CD4-positive, alpha-beta T cell (primary cell): ENCODE data around the gene IFITM5. TPM values are rescaled to one million over a fixed set of nuclear protein-coding genes. Genes with fewer than 3 reads are reported as not detected.

Experiments used
- ATAC-seq: fragments of 200-7000 bp; cut with Tn5 transposase; one replicate; pipeline ENCODE4 v1.10.0; 2022; ENCODE audit warnings: mild to moderate bottlenecking; ENCODE audit not compliant: poor library complexity
- CTCF ChIA-PET: fragments of 350-600 bp; sonication (Branson Sonifier 250); formaldehyde crosslinking; loops from one replicate; lab custom pipeline; 2021; ENCODE audit warnings: antibody characterized with exemption, inconsistent platforms; lab: Charles Lee
- POLR2A ChIA-PET: fragments of 350-600 bp; sonication (Branson Sonifier 250); formaldehyde crosslinking; loops from one replicate; lab custom pipeline; 2021; ENCODE audit warnings: antibody characterized with exemption, inconsistent platforms; lab: Charles Lee
- DNase-seq, 14 experiments: peaks; one replicate each; pipeline ENCODE4 v3.0.0-alpha.2; 2013 to 2020; ENCODE audit warnings: mixed read lengths in 2 of 14
- H3K27ac ChIP-seq, 2 donors: one replicate each; pipeline versions ENCODE4 v1.5.1 to v1.7.0; 2013; ENCODE audit warnings: low read length in 2 of 2, low read depth in 1 of 2, mild to moderate bottlenecking in 1 of 2
- H3K27me3 ChIP-seq, 2 experiments: 1 replicate in 1 of 2; 2 replicates in 1 of 2; pipeline versions ENCODE4 v1.6.1 to v1.7.0; 2013; ENCODE audit warnings: low read length in 2 of 2, control low read depth in 1 of 2, mild to moderate bottlenecking in 1 of 2, moderate library complexity in 1 of 2; ENCODE audit not compliant: insufficient read depth in 2 of 2, control insufficient read depth in 1 of 2
- H3K36me3 ChIP-seq: one replicate; pipeline ENCODE4 v1.6.1; 2013; ENCODE audit warnings: low read length, control low read depth; ENCODE audit not compliant: insufficient read depth
- H3K4me1 ChIP-seq: one replicate; pipeline ENCODE4 v1.6.1; 2013; ENCODE audit warnings: low read length, control low read depth; ENCODE audit not compliant: insufficient read depth
- H3K4me3 ChIP-seq: one replicate; pipeline ENCODE4 v1.5.1; 2013; ENCODE audit warnings: mild to moderate bottlenecking, low read length, moderate library complexity
- H3K9me3 ChIP-seq, 2 experiments: 1 replicate in 1 of 2; 2 replicates in 1 of 2; pipeline versions ENCODE4 v1.6.1 to v1.7.0; 2013; ENCODE audit warnings: low read length in 2 of 2, mild to moderate bottlenecking in 2 of 2, control low read depth in 1 of 2, moderate library complexity in 1 of 2; ENCODE audit not compliant: control insufficient read depth in 1 of 2, insufficient read depth in 1 of 2
- H3K27ac Mint-ChIP-seq: one replicate; pipeline ENCODE4 v1.8.0; 2020; ENCODE audit warnings: mixed read lengths
- H3K27me3 Mint-ChIP-seq: one replicate; pipeline ENCODE4 v1.8.0; 2021; ENCODE audit warnings: mixed read lengths
- H3K36me3 Mint-ChIP-seq: one replicate; pipeline ENCODE4 v1.8.0; 2021; ENCODE audit warnings: low read depth, mixed read lengths
- H3K4me1 Mint-ChIP-seq: one replicate; pipeline ENCODE4 v1.8.0; 2021; ENCODE audit warnings: low read depth, mixed read lengths
- H3K4me3 Mint-ChIP-seq: one replicate; pipeline ENCODE4 v1.8.0; 2020; ENCODE audit warnings: mild to moderate bottlenecking, mixed read lengths
- H3K9me3 Mint-ChIP-seq: one replicate; pipeline ENCODE4 v1.8.0; 2020; ENCODE audit warnings: mixed read lengths
- intact Hi-C, 2 experiments: fragments of 100-400 bp; cut with DNase I in 1 of 2; cut with micrococcal nuclease in 1 of 2; formaldehyde crosslinking; loops; one replicate each; pipeline versions ENCODE4 v1.15.1 to v1.9.0; 2023 to 2025; cut with DNase I, micrococcal nuclease
- total RNA-seq, 174 experiments: library from RNA in 2 of 174; stranded (reverse) in 2 of 174; gene quantifications; one replicate each; pipeline ENCODE4 v1.2.3 and lab custom pipeline; 2021 to 2026
- TF ChIP-seq, protein P1 (sequence below): fragments of 200-600 bp; IDR thresholded peaks from one replicate; pipeline ENCODE4 v1.8.0; 2022; ENCODE audit warnings: antibody characterized with exemption, mild to moderate bottlenecking

The IFITM5 gene
- total RNA-seq, 2 experiments from 2014 or later: not detected

DNA sequence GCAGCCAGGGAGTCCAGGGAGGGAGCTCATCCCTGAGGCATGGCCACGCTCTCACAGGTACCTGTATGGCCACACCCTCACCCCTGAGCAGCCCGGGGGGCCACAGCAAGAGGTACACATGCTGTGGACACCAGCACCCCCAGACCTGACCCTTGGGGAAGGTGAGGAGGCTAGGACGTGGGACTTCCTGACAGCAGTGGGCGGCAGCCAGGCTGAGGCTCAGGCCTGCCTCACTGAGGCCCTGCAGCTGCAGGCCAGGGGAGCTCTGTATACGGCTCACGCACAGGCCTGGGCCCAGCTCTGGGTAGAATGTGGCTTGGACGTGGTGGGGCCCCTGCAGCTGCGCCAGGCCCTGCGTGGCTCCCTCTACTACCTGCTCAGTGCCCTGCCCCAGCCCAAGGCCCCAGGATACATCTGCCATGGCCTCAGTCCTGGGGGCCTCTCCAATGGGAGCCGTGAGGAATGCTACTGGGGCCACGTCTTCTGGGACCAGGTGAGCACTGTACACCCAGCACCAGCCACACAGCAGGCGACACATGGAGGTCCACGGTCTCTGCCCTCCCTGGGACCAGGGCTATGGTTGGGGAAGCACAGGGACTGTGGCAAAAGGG is 8.6 kb downstream of the IFITM5 start:
- ATAC-seq: no peak

DNA sequence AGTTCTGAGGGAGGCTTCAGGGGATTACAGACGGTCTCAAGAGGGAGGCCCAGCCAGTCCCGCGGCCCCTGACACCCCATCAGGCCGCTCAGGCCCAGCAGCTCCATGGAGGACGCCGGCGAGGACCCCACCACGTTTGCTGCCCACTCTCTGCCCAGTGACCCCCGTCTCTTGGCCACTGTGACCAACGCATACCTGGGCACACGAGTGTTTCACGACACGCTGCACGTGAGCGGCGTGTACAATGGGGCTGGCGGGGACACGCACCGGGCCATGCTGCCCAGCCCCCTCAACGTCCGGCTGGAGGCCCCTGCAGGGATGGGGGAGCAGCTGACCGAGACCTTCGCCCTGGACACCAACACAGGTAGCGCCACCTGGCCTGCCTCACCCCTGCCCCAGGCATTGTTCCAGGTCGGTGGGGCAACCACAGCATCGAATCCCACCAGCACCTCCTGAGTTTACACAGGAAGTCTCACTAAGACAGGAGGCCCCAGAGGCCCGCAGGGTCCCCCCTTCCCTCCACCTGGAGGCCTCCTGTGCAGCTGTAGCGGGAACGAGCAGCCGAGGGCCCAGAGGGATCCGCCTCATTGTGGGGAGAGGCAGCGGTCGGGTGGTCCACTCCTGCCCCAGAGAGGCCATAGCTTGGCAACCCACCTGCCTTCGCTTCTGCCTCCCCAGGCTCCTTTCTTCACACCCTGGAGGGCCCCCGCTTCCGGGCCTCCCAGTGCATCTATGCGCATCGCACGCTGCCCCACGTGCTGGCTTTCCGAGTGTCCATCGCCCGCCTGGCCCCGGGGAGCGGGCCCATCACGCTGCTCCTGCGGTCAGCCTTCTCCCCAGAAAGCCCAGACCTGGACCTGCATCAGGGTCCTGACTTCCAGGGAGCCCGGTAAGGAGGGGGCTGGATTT is 9.4 kb downstream of the IFITM5 start:
- peak overlapping the region; percentile 28 to 59 for H3K27ac ChIP-seq
- peaks cover 13% of the 10 kb centered on the region for H3K36me3 ChIP-seq
- intact Hi-C loops: loop anchor here (2.0 to 5.0 kb wide), 3 partner anchors 15 to 53 kb away; partner anchors contain the start of genes PSMD13 (in 1 of the 2) and SIRT3 (in 1 of the 2)
- TF ChIP-seq, protein P1, sequence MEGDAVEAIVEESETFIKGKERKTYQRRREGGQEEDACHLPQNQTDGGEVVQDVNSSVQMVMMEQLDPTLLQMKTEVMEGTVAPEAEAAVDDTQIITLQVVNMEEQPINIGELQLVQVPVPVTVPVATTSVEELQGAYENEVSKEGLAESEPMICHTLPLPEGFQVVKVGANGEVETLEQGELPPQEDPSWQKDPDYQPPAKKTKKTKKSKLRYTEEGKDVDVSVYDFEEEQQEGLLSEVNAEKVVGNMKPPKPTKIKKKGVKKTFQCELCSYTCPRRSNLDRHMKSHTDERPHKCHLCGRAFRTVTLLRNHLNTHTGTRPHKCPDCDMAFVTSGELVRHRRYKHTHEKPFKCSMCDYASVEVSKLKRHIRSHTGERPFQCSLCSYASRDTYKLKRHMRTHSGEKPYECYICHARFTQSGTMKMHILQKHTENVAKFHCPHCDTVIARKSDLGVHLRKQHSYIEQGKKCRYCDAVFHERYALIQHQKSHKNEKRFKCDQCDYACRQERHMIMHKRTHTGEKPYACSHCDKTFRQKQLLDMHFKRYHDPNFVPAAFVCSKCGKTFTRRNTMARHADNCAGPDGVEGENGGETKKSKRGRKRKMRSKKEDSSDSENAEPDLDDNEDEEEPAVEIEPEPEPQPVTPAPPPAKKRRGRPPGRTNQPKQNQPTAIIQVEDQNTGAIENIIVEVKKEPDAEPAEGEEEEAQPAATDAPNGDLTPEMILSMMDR: no peak
- peaks cover 32% of the 10 kb centered on the region for H3K36me3 Mint-ChIP-seq
- peaks cover 0 to 5% of the 10 kb centered on the region in 2 experiments for H3K27me3 ChIP-seq
- peaks cover 30% of the 10 kb centered on the region for H3K4me1 Mint-ChIP-seq
- peak overlapping the region; percentile 89 for H3K4me3 Mint-ChIP-seq
- H3K9me3 ChIP-seq: no peaks in the 10 kb centered on the region
- ChIA-PET CTCF (interaction anchor here (3.0 to 3.8 kb wide), 3 partner anchors 15 to 39 kb away, joined by 9 to 19 read pairs (median 17); no protein-coding TSS in a partner anchor), POLR2A (interaction anchor here (1.0 to 6.9 kb wide), 12 partner anchors 12 to 286 kb away, joined by 3 to 148 read pairs (median 10); partner anchors contain the start of genes BET1L, IFITM2, NLRP6 and PSMD13)
- H3K9me3 Mint-ChIP-seq: no peaks in the 10 kb centered on the region
- no peak overlapping the region for H3K4me3 ChIP-seq
- H3K4me1 ChIP-seq: peaks cover 39% of the 10 kb centered on the region
- DNase-seq (peak in 5 of 14 experiments; percentile 9 to 45 (median 39)), ATAC-seq (no peak)
- peak overlapping the region; percentile 86 for H3K27ac Mint-ChIP-seq
- H3K27me3 Mint-ChIP-seq: peaks cover 4% of the 10 kb centered on the region

More for the DNA sequence above, 8.6 kb downstream of the IFITM5 start:
- H3K27me3 Mint-ChIP-seq: peaks cover 4% of the 10 kb centered on the region
- peaks cover 13% of the 10 kb centered on the region for H3K36me3 ChIP-seq
- peak in 4 of 14 experiments; percentile 1 to 39 (median 19) for DNase-seq
- H3K9me3 Mint-ChIP-seq: no peaks in the 10 kb centered on the region
- ChIA-PET POLR2A (interaction anchor here (2.7 to 6.9 kb wide), 5 partner anchors 13 to 84 kb away, joined by 10 to 148 read pairs (median 51); partner anchors contain the start of genes BET1L, NLRP6, PSMD13 and RIC8A), CTCF (interaction anchor here (3.2 kb wide), 1 partner anchor 40 kb away, joined by 17 read pairs; no protein-coding TSS in a partner anchor)
- no peaks in the 10 kb centered on the region for H3K9me3 ChIP-seq
- peaks cover 39% of the 10 kb centered on the region for H3K4me1 ChIP-seq
- H3K4me1 Mint-ChIP-seq: peaks cover 30% of the 10 kb centered on the region
- intact Hi-C loops: no loop called here
- TF ChIP-seq, protein P1: no peak
- H3K27me3 ChIP-seq: peaks cover 0 to 1% of the 10 kb centered on the region in 2 experiments
- H3K27ac Mint-ChIP-seq: peak overlapping the region; percentile 86
- no peak overlapping the region for H3K4me3 ChIP-seq
- H3K36me3 Mint-ChIP-seq: peaks cover 36% of the 10 kb centered on the region
- peak overlapping the region in 1 of 2 donors; percentile 59 for H3K27ac ChIP-seq
- peak overlapping the region; percentile 89 for H3K4me3 Mint-ChIP-seq

DNA sequence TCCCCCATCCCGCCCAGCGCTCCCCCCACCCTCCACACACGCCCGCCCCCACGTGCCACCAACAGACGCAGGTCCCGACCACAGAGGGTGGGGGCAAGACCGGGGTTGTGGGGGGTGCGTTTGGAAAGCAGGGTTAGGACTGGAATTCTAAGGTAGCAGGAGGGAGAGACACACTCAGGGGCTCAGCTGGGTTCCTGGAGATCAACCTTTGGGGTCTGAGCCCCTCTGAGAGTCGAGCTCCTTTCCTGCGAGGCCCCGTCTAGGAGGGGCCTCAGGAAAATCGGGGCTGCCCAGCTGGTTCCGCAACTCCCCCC is 10.0 kb downstream of the IFITM5 start:
- H3K4me1 ChIP-seq: peaks cover 39% of the 10 kb centered on the region
- intact Hi-C loops: loop anchor here (2.0 to 5.0 kb wide), 3 partner anchors 15 to 52 kb away; partner anchors contain the start of genes PSMD13 (in 1 of the 2) and SIRT3 (in 1 of the 2)
- H3K27ac ChIP-seq: peak overlapping the region; percentile 28 to 59
- Mint-ChIP-seq H3K36me3 (peaks cover 32% of the 10 kb centered on the region), H3K27me3 (peaks cover 4% of the 10 kb centered on the region), H3K4me1 (peaks cover 30% of the 10 kb centered on the region), H3K27ac (peak overlapping the region; percentile 86), H3K4me3 (peak overlapping the region; percentile 89), H3K9me3 (no peaks in the 10 kb centered on the region)
- peaks cover 8% of the 10 kb centered on the region for H3K36me3 ChIP-seq
- no peak overlapping the region for H3K4me3 ChIP-seq
- POLR2A ChIA-PET: interaction anchor here (1.0 to 6.9 kb wide), 13 partner anchors 12 to 286 kb away, joined by 3 to 148 read pairs (median 11); partner anchors contain the start of genes BET1L, IFITM2, NLRP6 and PSMD13
- CTCF ChIA-PET: interaction anchor here (3.0 to 3.8 kb wide), 2 partner anchors 16 to 39 kb away, joined by 9 to 19 read pairs; no protein-coding TSS in a partner anchor
- DNase-seq (peak in 7 of 14 experiments; percentile 35 to 70 (median 43)), ATAC-seq (peak; percentile 14)
- TF ChIP-seq, protein P1: no peak
- peaks cover 0 to 5% of the 10 kb centered on the region in 2 experiments for H3K27me3 ChIP-seq
- H3K9me3 ChIP-seq: no peaks in the 10 kb centered on the region
